NCI-H82 treated with DMSO at 0.1 percent for 48 hours (cell line): Measurements from ENCODE around the gene TMEM263.

Experiments
- DNase-seq: peaks from one replicate; lab custom pipeline; 2025; ENCODE audit not compliant: unreplicated experiment; lab: John Stamatoyannopoulos, UW

The TMEM263 gene

DNA sequence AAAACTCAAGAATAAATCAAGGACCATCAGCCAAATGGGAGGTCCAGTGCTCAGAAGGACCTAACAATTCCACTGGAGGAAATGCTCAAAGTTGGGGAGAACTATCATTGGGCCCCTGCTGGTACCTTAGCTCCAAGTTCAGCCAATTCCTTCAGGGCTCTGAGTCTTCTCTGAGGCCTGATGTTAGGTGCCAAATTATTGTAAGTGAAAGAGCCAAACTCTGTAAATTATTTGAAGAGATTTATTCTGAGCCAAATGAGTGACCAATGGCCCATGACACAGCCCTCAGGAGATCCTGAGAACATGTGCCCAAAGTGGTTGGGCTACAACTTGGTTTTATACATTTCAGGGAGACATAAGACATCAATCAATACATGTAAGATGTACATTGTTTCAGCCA, 8.2 kb upstream of the TMEM263 start:
- DNase-seq = no peak

DNA sequence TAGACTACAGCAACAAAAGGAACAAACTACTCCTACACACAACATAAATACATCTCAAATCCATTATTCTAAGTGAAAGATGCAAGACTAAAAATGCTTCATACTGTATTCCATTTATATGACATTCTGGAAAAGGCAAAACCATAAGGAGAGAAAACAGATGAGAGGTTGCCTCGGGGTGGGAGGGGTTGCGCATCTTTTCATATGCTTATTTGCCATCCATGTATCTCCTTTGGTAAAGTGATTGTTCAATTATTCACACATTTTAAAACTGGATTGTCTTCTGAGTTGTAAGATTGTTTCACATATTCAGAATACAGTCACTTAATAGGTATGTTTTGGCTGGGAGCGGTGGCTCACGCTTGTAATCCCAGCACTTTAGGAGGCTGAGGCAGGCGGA, 5.1 kb upstream of the TMEM263 start:
- no peak for DNase-seq

DNA sequence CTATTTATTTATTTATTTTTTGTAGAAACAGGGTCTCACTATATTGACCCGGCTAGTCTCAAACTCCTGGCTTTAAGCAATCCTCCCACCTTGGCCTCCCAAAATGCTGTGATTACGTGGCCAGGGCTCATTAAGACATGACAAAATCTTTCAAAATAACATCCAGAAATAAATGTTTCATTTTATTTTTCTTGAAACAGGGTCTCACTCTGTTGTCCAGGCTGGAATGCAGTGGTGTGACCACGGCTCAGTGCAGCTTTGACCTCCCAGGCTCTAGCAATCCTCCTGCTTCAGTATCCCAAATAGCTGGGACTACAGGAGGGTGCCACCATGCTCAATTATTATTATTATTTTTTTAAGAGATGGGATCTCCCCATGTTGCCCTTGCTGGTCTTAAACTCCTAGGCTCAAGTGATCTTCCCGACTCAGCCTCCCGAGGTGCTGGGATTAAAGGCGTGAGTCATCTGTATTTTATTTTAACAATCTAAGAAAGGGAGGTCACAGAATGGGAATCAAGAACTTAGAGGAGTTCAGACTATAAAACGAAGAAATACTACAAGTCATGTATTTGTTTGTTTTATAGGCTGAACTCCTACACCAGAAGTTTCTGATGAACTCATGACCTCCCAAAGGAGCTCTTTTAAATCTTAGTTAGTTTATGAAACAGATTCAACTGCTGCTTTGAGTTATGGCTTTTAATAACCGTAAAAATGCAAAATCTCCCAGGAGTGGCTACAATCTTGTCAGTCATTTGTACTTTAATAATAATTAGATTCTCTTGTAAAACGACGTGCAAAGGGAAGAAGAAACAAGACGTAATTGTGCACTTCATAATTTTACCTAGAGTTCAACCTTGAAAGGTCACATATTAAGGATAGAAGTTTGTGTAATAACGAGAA, 2.1 kb upstream of the TMEM263 start:
- no peak for DNase-seq

DNA sequence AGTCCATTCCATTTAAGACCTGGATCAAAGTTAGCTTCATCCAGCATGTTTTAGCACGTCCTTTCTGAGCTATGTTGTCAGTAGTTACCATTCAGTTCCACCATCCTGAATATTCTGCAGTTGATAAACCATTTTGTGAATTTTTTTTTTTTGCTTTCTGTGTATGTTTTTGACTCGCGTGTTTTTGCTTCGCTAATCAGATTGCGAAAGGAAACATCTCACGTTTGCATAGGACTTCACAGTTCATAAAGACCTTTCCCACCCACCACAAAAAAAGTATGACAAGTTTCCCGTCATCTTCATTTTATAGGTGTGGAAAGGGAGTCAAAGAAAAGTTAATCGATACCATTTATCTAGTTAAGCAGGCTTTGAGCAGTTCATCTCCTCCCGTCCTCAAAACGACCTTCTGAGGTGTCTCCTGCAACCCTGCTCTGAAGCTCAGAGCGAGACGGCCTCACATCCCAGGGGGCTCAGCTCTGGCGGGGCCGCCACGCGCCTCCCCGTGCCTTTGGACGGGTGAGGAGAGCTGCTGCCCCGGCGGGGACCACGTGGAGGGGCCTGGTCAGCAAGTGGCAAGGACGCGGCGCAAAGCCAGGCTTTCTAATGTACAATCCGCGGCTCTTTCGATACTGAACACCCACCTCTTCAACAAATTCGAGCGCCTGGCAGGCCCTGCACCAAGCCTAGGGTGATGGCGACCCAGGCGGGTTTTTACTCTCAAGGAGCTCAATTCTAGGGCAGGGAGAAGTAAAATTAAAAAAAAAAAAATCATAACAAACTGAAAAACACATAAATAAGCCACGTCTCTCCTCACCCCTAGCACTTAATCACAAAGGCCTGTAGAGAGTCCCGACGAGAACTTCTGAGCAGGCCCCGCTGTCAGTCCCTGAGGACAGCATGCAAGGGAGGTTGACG, 988 bp upstream of the TMEM263 start:
- no peak for DNase-seq

DNA sequence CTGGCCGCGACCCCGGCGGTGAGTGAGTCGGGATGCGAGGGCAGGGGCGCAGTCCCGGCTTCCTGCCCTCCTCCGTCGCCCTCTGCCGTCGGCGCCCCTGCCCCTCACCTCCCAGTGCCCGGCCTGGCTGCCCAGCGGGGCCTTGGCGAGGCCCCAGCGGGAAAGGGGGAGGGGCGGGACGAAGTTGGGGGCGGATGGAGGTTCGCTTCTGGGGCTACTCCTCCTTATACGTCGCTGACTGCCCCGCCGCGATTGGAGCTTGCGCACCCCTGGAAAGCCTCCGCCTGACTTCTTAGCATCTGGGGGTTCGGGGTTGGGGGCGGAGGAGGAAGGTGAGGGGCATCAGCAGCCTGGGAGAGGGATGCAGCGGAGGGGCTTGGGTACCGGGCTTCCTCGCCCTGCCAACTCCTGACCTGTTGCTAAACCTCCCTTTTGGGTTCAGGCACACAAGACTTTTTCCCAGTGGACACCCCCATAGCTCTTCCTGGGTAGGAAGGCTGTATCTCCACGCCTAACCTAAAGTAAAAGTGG, 406 bp downstream of the TMEM263 start:
- no peak for DNase-seq

DNA sequence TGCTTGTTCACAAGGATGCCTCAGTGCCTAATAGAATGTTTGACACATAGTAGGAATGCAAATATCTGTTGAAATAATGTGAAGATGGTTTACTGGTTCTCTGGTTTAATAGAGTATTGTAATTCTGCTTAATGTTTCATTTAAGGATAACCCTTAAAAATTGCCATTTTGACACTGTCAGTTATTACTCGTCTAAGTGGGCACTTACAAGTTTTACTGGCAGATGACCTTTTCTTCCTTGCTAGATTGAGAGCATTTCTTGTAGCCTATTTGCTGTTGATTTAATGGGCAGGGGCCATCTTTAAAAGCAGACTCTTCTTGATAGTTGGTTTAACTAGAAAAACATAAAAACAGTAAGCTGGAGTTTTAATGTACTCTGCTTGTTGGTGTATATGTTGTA, 1.9 kb downstream of the TMEM263 start:
- DNase-seq = no peak

DNA sequence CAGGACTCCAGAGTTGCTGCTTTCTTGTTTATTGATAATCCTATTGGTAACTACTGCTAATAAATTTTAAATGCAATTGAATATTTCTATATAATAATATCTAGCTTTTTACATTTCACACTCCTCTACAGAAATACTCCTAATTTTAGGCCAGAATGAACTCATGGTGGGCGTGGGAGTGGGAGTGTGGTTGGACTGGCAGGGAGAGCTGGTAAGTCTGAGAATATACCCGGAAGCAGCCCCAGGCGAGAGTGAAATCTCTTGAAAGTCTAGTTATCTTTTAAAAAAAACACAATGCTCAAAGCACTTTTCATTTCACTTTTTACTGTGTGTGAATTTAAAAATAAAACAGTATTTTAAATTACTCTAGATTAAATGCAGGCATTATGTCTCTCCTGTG, 4.7 kb downstream of the TMEM263 start:
- no peak for DNase-seq

DNA sequence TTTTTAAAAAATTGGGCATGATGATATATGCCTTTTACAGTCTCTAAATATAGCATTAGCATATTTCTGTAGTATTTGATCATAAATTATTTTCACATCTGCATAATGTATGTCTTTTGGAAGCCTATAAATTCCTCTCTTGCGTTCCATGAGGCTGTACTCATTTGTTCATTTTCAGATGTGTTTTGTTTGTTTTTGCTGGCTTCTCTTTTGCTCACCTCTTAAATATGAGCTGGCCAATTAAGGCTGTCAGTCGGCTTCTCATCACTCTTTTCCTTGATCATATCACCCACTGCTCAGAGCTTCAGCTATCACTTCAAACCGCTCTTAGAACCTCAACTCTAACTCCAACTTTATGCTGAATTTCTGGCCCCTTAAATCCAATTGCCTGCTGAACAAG, 6.6 kb downstream of the TMEM263 start:
- no peak for DNase-seq

DNA sequence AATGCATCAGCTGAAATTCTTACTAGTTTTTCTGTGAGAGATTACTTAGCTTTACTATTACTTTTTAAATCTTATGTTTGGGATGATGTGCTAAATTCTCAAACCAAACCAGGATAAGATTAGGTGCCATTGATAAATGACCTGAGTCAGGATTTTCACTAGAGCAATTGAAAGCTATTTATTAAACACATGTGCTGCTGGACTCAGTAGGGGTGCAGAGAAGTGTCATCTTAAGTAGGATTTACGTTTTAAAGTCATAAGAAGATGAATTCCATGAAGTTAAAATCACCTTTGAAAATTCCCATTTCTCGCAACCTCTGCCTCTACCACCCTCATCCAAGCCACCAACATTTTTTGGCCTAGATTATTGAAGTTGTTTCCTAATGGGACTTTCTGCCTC, 8.8 kb downstream of the TMEM263 start:
- DNase-seq = no peak

DNA sequence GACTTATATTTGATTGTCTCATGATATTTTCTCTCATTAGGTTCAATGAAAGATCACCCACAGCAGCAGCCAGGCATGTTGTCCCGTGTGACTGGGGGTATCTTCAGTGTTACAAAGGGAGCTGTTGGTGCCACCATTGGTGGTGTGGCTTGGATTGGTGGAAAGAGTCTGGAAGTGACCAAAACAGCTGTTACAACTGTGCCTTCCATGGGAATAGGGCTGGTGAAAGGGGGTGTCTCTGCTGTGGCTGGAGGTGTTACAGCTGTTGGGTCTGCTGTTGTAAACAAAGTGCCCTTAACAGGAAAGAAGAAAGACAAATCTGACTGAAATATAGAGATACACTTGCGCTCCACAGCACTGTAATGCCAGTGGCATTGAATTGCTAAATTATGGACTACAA, 15.4 kb downstream of the TMEM263 start:
- DNase-seq = no peak

DNA sequence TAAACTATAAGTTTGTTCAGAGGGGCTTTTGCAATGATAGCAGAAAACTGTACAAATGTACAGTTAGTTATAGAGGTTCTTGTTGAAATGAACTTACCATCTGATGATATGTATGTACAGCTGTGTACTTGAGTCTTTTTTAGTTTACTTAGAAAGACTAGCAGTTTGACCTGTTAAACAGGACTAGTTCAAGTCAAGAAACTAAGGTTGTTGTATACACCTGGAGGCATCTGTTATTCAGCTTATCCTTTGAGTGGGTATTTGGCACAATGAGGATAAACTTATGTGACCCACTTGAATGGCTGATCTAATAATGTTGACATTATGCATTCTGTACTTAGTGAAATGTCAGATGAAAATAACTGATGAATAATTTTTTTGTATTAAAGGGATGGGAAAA, 17.8 kb downstream of the TMEM263 start:
- no peak for DNase-seq

DNA sequence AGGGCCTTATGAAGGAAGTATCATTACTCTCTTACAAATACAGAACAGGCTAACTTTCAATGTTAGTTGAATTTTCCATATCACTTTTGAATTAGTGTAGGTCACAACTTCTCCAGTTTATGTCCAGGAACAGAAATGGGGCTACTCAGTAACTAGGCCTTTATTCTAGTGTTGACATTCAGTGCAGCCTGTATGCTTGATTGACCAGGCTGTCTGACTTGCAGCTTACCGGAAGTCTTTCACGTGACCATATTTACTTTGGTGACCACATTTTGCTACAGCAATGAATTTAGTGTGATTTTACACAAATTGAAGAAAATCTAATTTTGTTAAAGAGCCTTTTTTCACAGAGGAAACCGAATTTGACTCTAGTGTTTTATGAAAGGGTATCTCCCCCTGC, 18.8 kb downstream of the TMEM263 start:
- DNase-seq = no peak

DNA sequence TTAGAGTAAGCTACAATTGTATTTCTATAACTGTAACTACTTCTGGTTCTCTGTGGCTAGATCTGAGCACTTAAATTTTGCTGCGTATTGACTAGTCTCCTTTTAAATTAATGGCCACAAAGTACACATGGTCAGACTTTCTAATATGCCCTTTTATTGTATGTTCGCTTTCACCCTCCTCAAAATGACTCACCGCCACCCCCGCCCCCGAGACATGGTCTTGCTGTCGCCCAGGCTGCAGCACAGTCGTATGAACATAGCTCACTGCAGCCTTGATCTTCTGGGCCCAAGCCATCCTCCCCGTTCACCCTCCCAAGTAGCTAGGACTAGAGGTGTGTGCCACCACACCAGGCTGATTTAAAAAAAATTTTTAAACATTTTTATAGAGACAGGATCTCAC, 19.4 kb downstream of the TMEM263 start:
- no peak for DNase-seq

DNA sequence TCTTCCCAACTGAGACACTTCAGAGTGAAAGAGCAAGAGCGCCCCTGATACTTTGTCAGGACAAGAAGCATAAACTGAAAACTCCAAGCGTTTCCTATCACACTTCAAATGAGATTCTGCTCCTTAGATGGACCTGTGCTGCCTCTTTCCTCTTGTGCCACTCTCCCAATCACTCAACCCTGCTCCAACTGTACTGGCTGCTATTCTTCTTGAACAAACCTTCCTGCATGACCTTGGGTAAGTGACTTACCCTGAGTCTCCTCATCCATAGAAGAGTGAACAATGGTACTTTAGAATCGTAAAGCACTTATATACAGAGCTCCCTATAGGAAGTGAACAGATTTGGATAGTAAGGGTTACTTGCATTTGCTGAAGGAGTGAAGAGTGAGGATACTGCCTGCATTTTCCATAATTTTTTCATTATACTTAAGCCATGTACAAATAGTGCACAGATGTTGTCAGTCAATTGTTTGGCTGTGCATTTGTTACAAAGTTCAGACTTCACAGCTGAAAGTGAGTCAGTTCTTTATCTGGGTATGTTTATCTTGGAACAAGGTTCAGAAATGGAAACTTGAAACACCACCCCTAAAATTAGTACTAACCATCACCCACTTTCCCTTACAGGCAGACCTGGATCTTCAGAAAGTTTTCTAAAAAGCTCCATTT, 20.4 kb downstream of the TMEM263 start:
- DNase-seq = no peak

DNA sequence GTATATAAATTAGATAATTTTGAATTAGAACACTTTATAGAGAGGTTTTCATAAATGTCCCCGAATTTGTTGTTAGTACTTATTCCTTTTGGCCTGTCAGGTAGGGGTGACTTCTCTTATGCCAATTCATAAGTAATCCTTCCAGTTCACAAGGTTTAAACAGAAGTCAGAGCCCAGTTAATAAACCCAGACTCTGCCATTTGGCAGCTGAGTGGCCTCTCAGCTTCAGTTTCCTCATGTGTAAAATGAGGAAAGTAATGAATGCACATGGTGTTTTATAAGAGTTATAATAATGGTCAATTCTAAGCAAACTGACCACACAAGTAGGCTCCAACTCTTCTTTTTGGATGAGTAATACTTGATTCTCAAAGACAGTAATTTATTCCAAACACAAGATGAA, 21.0 kb downstream of the TMEM263 start:
- DNase-seq = no peak

DNA sequence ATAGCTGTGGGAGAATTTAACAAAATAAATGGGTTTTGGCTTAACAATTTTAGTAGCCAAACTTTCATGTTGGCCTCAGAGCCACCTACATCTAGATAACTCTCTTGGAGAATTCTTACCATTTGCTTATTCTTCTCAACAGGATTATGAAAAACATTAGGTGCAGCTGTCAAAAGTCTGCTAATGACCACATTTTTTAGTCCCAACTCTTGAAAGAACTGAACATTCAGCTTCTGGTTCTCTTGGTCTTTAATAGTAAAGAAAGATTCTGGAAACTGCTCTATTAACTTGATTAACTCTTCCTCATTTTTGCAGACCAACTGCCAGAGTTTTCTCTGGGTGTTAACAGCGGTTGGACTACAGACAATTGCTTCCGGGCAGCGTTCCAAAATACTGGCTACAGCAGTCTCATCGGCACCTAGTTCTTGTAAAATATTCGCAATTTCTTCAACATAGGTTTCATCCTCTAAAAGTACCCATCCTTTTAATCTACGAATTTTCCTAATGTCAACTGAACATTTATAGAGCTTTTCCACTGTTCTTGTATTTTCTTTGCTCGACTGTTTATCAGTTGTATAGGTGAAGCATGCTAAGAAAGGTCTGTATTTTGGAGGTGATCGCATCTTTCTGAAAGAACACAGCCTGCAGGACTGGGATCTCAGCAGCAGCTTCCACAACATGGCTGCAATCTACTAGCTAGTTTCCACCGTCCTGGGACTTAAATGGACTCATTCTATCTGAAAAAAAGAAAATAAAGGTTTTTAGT, 22.5 kb downstream of the TMEM263 start:
- no peak for DNase-seq

DNA sequence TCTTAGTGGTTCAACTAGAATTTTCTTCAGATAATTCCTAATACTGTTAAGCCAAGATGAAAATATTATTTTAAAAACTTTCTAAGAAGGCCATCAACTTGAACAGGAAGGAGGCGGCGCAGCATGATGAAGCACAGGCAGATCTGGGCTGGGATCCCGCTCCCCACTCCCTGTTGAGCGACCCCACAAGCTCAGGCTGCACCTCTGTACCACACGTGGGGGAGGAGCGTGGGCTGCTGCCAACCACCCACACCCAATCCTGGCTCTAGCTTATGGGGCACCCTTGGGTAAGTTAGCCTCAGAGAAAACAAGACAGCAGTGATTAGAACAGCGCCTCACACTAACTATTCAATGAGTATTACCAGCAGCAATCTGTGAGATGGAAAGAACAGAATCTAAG, 25.2 kb downstream of the TMEM263 start:
- DNase-seq = no peak

DNA sequence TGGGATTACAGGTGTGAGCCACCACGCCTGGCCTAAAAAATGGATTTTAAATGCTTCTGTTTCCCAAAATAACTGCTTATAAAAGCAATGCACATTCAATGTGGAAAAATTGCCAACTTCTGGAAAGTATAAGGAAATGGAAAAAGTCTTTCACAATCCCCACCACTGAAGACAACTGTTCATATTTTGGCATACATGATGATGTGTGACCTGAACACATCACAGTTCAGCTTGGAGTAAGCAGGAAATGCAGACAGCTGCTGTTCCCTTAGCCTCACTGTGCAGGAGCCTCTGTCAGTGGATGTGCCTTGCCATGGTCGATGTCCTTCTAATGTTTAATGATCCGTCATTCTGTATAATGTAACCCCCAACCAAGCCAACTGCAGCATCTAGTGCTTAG, 26.1 kb downstream of the TMEM263 start:
- no peak for DNase-seq

DNA sequence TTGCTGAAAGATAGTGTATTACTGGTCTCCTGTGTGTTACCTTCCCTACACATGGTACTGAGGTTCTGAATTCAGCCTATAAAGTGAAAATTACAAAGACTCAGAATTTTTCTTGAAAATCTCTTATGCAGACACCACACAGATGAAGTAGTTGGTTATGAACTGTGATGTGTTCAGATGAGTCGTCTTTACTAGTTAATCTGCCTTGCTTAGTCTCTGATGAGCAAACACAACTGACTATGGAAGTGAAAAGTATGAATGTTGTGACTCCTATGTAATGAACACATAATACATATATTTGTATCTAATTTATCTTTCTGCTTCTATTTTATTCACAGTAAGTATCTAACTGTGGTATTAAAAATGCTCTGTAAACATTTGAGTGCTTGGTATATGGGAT, 26.5 kb downstream of the TMEM263 start:
- DNase-seq = no peak

DNA sequence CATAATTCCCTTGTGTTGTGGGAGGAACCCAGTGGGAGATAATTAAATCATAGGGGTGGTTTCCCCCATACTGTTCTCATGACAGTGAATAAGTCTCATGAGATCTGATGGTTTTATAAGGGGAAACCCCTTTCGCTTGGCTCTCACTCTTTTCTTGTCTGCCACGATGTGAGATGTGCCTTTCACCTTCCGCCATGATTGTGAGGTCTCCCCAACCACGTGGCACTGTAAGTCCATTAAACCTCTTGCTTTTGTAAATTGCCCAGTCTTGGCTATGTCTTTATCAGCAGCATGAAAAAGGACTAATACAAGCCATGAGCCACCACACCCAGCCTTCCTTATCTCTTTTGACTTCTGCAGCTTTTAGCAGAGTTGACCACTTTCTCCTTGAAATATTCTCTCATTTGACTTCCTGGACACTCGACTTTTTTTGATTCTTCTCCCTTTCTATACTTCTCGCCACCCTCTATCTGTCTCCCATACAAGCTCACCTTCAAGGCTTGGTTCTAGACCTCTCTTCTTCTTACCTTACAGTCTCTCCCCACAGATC, 29.0 kb downstream of the TMEM263 start:
- no peak for DNase-seq
